ENCODE measurements around the gene C20orf141. TPM values are rescaled to one million over a fixed set of nuclear protein-coding genes. Genes with fewer than 3 reads are reported as not detected.
"Not testable (repeated sequence)": the region's sequence is repeated elsewhere in the genome, so short reads cannot be mapped to it uniquely, and the experiment has no call there.

The C20orf141 gene
- total RNA-seq, 1 experiment from 2014 or later = not detected

DNA sequence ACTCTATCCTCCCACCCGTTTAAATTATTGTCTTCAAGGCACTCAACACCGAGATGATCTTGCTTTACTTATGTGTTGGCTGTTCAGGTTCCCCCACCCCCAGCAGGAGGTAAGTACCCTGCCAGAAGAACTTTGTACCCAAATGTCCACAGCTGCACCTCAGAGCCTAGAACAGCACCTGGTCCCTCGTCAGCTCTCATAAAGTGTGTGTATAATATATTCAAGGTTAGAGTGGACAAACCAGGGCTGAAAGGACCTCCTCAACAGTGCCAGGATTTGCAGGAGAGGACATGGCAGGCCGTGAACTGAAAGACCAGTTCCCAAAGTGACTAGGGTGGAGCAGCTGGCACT lies 8.5 kb upstream of the C20orf141 start:
- Histone ChIP-seq H3K4me3 (ENCODE audit: low read depth, low read length, poor library complexity, severe bottlenecking) (no peak overlapping the region), H3K36me3 (ENCODE audit: insufficient read depth, low read length, poor library complexity, severe bottlenecking) (no peaks in the 10 kb centered on the region), H3K27ac (ENCODE audit: low read depth, low read length, poor library complexity, severe bottlenecking) (no peak overlapping the region), H3K9me3 (ENCODE audit: low read depth, low read length, poor library complexity, severe bottlenecking) (peaks cover 4% of the 10 kb centered on the region), H3K27me3 (replicated peaks; ENCODE audit: insufficient read depth, low read depth, low read length, poor library complexity) (peaks cover 45% of the 10 kb centered on the region), H3K4me1 (ENCODE audit: insufficient read depth, low read length, poor library complexity, severe bottlenecking) (no peaks in the 10 kb centered on the region)
- POLR2A ChIA-PET (ENCODE audit: low non-redundant PET) = no interaction called here
- TF ChIP-seq, protein P1, sequence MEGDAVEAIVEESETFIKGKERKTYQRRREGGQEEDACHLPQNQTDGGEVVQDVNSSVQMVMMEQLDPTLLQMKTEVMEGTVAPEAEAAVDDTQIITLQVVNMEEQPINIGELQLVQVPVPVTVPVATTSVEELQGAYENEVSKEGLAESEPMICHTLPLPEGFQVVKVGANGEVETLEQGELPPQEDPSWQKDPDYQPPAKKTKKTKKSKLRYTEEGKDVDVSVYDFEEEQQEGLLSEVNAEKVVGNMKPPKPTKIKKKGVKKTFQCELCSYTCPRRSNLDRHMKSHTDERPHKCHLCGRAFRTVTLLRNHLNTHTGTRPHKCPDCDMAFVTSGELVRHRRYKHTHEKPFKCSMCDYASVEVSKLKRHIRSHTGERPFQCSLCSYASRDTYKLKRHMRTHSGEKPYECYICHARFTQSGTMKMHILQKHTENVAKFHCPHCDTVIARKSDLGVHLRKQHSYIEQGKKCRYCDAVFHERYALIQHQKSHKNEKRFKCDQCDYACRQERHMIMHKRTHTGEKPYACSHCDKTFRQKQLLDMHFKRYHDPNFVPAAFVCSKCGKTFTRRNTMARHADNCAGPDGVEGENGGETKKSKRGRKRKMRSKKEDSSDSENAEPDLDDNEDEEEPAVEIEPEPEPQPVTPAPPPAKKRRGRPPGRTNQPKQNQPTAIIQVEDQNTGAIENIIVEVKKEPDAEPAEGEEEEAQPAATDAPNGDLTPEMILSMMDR (conservative IDR thresholded peaks at IDR 0.05; ENCODE audit: low read depth, low read length) = no peak
- CTCF ChIA-PET = interaction anchor here (0.6 kb wide), 1 partner anchor 246 kb away, joined by 3 read pairs; no protein-coding TSS in a partner anchor
- no peak for DNase-seq (ENCODE audit: low spot score)
- BruUV-seq (replicated peaks) = no TSS peak
- intact Hi-C loops (cut with micrococcal nuclease; ENCODE audit: unreplicated experiment) = no loop called here

DNA sequence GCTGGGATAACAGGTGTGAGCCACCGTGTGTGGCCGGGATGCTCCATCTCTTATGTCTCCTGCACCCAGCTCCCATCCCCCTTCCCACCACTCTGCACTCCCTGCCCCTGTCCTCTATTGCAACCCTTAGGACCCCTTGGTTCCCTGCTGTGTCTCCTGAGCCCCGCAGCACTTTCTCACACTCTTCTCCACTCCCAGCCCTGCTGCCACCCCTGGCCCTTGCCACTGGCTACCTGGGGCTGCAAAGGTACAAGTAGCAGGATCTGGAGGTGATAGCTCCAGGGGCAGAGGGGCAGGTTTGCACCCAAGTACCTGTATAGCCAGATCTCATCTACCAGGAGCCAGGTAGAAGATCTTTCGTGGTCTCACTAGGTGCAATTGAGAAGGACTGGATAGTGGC lies 7.8 kb upstream of the C20orf141 start:
- no peak overlapping the region for H3K4me3 ChIP-seq (ENCODE audit: low read depth, low read length, poor library complexity, severe bottlenecking)
- TF ChIP-seq, protein P1 (conservative IDR thresholded peaks at IDR 0.05; ENCODE audit: low read depth, low read length) = no peak
- TF ChIP-seq EZH2 (IDR thresholded peaks at IDR 0.05; ENCODE audit: borderline replicate concordance, low read depth, low read length, poor library complexity, severe bottlenecking) = no peak
- H3K9me3 ChIP-seq (ENCODE audit: low read depth, low read length, poor library complexity, severe bottlenecking) = peaks cover 10% of the 10 kb centered on the region
- intact Hi-C loops (cut with micrococcal nuclease; ENCODE audit: unreplicated experiment) = no loop called here
- BruUV-seq (replicated peaks) = no TSS peak
- peaks cover 39% of the 10 kb centered on the region for H3K27me3 ChIP-seq (replicated peaks; ENCODE audit: insufficient read depth, low read depth, low read length, poor library complexity)
- no peak for DNase-seq (ENCODE audit: low spot score)
- H3K4me1 ChIP-seq (ENCODE audit: insufficient read depth, low read length, poor library complexity, severe bottlenecking) = no peaks in the 10 kb centered on the region
- ChIA-PET CTCF (no interaction called here), POLR2A (ENCODE audit: low non-redundant PET) (no interaction called here)
- no peak overlapping the region for H3K27ac ChIP-seq (ENCODE audit: low read depth, low read length, poor library complexity, severe bottlenecking)
- H3K36me3 ChIP-seq (ENCODE audit: insufficient read depth, low read length, poor library complexity, severe bottlenecking) = no peaks in the 10 kb centered on the region

DNA sequence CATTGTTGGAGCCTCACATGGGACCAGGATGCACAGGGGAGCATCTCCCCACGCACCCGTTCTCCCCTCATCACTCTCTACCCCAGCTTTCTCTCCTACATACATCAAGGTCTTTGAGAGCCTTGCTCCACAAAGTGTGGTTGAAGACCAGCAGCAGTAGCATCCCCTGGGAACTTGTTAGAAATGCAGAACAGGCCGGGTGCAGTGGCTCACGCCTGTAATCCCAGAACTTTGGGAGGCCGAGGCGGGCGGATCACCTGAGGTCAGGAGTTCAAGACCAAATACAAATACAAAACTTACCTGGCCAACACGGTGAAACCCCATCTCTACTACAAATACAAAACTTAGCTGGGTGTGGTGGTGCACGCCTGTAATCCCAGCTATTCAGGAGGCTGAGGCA lies 6.9 kb upstream of the C20orf141 start:
- H3K4me3 ChIP-seq (ENCODE audit: low read depth, low read length, poor library complexity, severe bottlenecking); H3K27ac ChIP-seq (ENCODE audit: low read depth, low read length, poor library complexity, severe bottlenecking); H3K36me3 ChIP-seq (ENCODE audit: insufficient read depth, low read length, poor library complexity, severe bottlenecking); intact Hi-C loops (cut with micrococcal nuclease; ENCODE audit: unreplicated experiment); H3K4me1 ChIP-seq (ENCODE audit: insufficient read depth, low read length, poor library complexity, severe bottlenecking); DNase-seq (ENCODE audit: low spot score); BruUV-seq (replicated peaks); POLR2A ChIA-PET (ENCODE audit: low non-redundant PET): not testable (repeated sequence)
- Histone ChIP-seq H3K9me3 (ENCODE audit: low read depth, low read length, poor library complexity, severe bottlenecking) (peaks cover 17% of the 10 kb centered on the region), H3K27me3 (replicated peaks; ENCODE audit: insufficient read depth, low read depth, low read length, poor library complexity) (peaks cover 30% of the 10 kb centered on the region)
- CTCF ChIA-PET = interaction anchor here (0.6 kb wide), 1 partner anchor 115 kb away, joined by 9 read pairs; the partner anchor contains the start of gene EBF4

DNA sequence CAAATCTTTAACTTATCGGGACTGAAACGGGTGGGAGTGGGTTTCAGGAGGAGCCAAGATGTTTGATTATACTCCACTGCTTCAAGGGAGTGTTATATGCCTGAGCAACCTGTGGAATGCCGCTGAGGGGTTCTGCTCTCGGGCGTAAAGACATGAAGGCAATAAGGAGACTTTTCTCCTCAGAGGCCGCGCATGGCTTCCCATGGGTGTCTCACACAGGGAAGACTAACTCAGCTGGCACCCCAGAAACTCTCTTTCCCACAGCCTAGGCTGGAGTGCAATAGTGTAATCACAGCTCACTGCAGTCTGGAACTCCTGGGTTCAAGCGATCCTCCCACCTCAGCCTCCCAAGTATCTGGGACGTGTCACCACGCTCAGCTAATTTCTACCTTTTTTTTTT lies 5.1 kb upstream of the C20orf141 start:
- CTCF ChIA-PET = no interaction called here

More for the DNA sequence above, 5.1 kb upstream of the C20orf141 start:
- no peak for DNase-seq (ENCODE audit: low spot score)
- Histone ChIP-seq H3K27ac (ENCODE audit: low read depth, low read length, poor library complexity, severe bottlenecking) (no peak overlapping the region), H3K4me3 (ENCODE audit: low read depth, low read length, poor library complexity, severe bottlenecking) (no peak overlapping the region), H3K4me1 (ENCODE audit: insufficient read depth, low read length, poor library complexity, severe bottlenecking) (peaks cover 9% of the 10 kb centered on the region), H3K9me3 (ENCODE audit: low read depth, low read length, poor library complexity, severe bottlenecking) (peaks cover 17% of the 10 kb centered on the region), H3K36me3 (ENCODE audit: insufficient read depth, low read length, poor library complexity, severe bottlenecking) (no peaks in the 10 kb centered on the region), H3K27me3 (replicated peaks; ENCODE audit: insufficient read depth, low read depth, low read length, poor library complexity) (peaks cover 17% of the 10 kb centered on the region)
- POLR2A ChIA-PET (ENCODE audit: low non-redundant PET) = no interaction called here
- intact Hi-C loops (cut with micrococcal nuclease; ENCODE audit: unreplicated experiment) = no loop called here
- BruUV-seq (replicated peaks) = no TSS peak
- TF ChIP-seq, protein P1 (conservative IDR thresholded peaks at IDR 0.05; ENCODE audit: low read depth, low read length) = no peak
- no peak for TF ChIP-seq EZH2 (IDR thresholded peaks at IDR 0.05; ENCODE audit: borderline replicate concordance, low read depth, low read length, poor library complexity, severe bottlenecking)

Data from A673 (cell line).